ENCODE data around the gene FAM3B.

The FAM3B gene

GRCh38 chr21:41321211-41321907, 4.8 kb downstream of the FAM3B start:
- H3K4me1 ChIP-seq (ENCODE audit: control insufficient read depth in 1 of 2, insufficient read depth in 2 of 2, low read length in 2 of 2): peaks cover 0 to 7% of the 10 kb centered on the region in 2 donors
- no peak overlapping the region for H3K4me3 ChIP-seq (ENCODE audit: low read depth in 1 of 2, low read length in 2 of 2)
- no peaks in the 10 kb centered on the region for H3K27me3 ChIP-seq (ENCODE audit: low read depth, low read length)
- H3K27ac ChIP-seq (ENCODE audit: low read length): no peak overlapping the region
- H3K9me3 ChIP-seq (ENCODE audit: control insufficient read depth in 1 of 2, low read length in 2 of 2): no peaks in the 10 kb centered on the region
- H3K36me3 ChIP-seq (ENCODE audit: control insufficient read depth in 1 of 2, insufficient read depth in 2 of 2, low read length in 2 of 2): no peaks in the 10 kb centered on the region

- H3K27me3 ChIP-seq (ENCODE audit: low read depth, low read length): no peaks in the 10 kb centered on the region
- H3K36me3 ChIP-seq (ENCODE audit: control insufficient read depth in 1 of 2, insufficient read depth in 2 of 2, low read length in 2 of 2): no peaks in the 10 kb centered on the region
- no peak overlapping the region for H3K4me3 ChIP-seq (ENCODE audit: low read depth in 1 of 2, low read length in 2 of 2)
- peaks cover 0 to under 1% of the 10 kb centered on the region in 2 donors for H3K4me1 ChIP-seq (ENCODE audit: control insufficient read depth in 1 of 2, insufficient read depth in 2 of 2, low read length in 2 of 2)
- no peak overlapping the region for H3K27ac ChIP-seq (ENCODE audit: low read length)
- no peaks in the 10 kb centered on the region for H3K9me3 ChIP-seq (ENCODE audit: control insufficient read depth in 1 of 2, low read length in 2 of 2)
Measured at GRCh38 chr21:41321908-41322495, 5.4 kb downstream of the FAM3B start.

GRCh38 chr21:41322496-41323382, 6.1 kb downstream of the FAM3B start:
- Histone ChIP-seq H3K4me3 (ENCODE audit: low read depth in 1 of 2, low read length in 2 of 2) (no peak overlapping the region), H3K9me3 (ENCODE audit: control insufficient read depth in 1 of 2, low read length in 2 of 2) (no peaks in the 10 kb centered on the region), H3K27me3 (ENCODE audit: low read depth, low read length) (no peaks in the 10 kb centered on the region), H3K27ac (ENCODE audit: low read length) (no peak overlapping the region), H3K36me3 (ENCODE audit: control insufficient read depth in 1 of 2, insufficient read depth in 2 of 2, low read length in 2 of 2) (no peaks in the 10 kb centered on the region), H3K4me1 (ENCODE audit: control insufficient read depth in 1 of 2, insufficient read depth in 2 of 2, low read length in 2 of 2) (no peaks in the 10 kb centered on the region)

- Histone ChIP-seq H3K4me1 (ENCODE audit: control insufficient read depth in 1 of 2, insufficient read depth in 2 of 2, low read length in 2 of 2) (no peaks in the 10 kb centered on the region), H3K9me3 (ENCODE audit: control insufficient read depth in 1 of 2, low read length in 2 of 2) (no peaks in the 10 kb centered on the region)
Measured at GRCh38 chr21:41325138-41325912, 8.7 kb downstream of the FAM3B start.

GRCh38 chr21:41326414-41327080, 9.9 kb downstream of the FAM3B start:
- no peak overlapping the region for H3K27ac ChIP-seq (ENCODE audit: low read length)
- no peaks in the 10 kb centered on the region for H3K27me3 ChIP-seq (ENCODE audit: low read depth, low read length)
- no peaks in the 10 kb centered on the region for H3K36me3 ChIP-seq (ENCODE audit: control insufficient read depth in 1 of 2, insufficient read depth in 2 of 2, low read length in 2 of 2)
- H3K9me3 ChIP-seq (ENCODE audit: control insufficient read depth in 1 of 2, low read length in 2 of 2): no peaks in the 10 kb centered on the region
- no peak overlapping the region for H3K4me3 ChIP-seq (ENCODE audit: low read depth in 1 of 2, low read length in 2 of 2)
- no peaks in the 10 kb centered on the region for H3K4me1 ChIP-seq (ENCODE audit: control insufficient read depth in 1 of 2, insufficient read depth in 2 of 2, low read length in 2 of 2)

More at GRCh38 chr21:41325138-41325912, 8.7 kb downstream of the FAM3B start:
- H3K27ac ChIP-seq (ENCODE audit: low read length): no peak overlapping the region
- no peaks in the 10 kb centered on the region for H3K36me3 ChIP-seq (ENCODE audit: control insufficient read depth in 1 of 2, insufficient read depth in 2 of 2, low read length in 2 of 2)
- H3K27me3 ChIP-seq (ENCODE audit: low read depth, low read length): no peaks in the 10 kb centered on the region
- H3K4me3 ChIP-seq (ENCODE audit: low read depth in 1 of 2, low read length in 2 of 2): no peak overlapping the region

GRCh38 chr21:41327753-41328152, 11.2 kb downstream of the FAM3B start:
- no peaks in the 10 kb centered on the region for H3K9me3 ChIP-seq (ENCODE audit: control insufficient read depth in 1 of 2, low read length in 2 of 2)
- H3K4me3 ChIP-seq (ENCODE audit: low read depth in 1 of 2, low read length in 2 of 2): no peak overlapping the region
- no peaks in the 10 kb centered on the region for H3K36me3 ChIP-seq (ENCODE audit: control insufficient read depth in 1 of 2, insufficient read depth in 2 of 2, low read length in 2 of 2)

GRCh38 chr21:41328660-41329607, 12.3 kb downstream of the FAM3B start:
- no peaks in the 10 kb centered on the region for H3K4me1 ChIP-seq (ENCODE audit: control insufficient read depth in 1 of 2, insufficient read depth in 2 of 2, low read length in 2 of 2)
- no peaks in the 10 kb centered on the region for H3K36me3 ChIP-seq (ENCODE audit: control insufficient read depth in 1 of 2, insufficient read depth in 2 of 2, low read length in 2 of 2)
- H3K9me3 ChIP-seq (ENCODE audit: control insufficient read depth in 1 of 2, low read length in 2 of 2): peaks cover 0 to 3% of the 10 kb centered on the region in 2 donors
- H3K27ac ChIP-seq (ENCODE audit: low read length): no peak overlapping the region
- no peaks in the 10 kb centered on the region for H3K27me3 ChIP-seq (ENCODE audit: low read depth, low read length)
- H3K4me3 ChIP-seq (ENCODE audit: low read depth in 1 of 2, low read length in 2 of 2): no peak overlapping the region

More at GRCh38 chr21:41327753-41328152, 11.2 kb downstream of the FAM3B start:
- Histone ChIP-seq H3K27ac (ENCODE audit: low read length) (no peak overlapping the region), H3K27me3 (ENCODE audit: low read depth, low read length) (no peaks in the 10 kb centered on the region), H3K4me1 (ENCODE audit: control insufficient read depth in 1 of 2, insufficient read depth in 2 of 2, low read length in 2 of 2) (no peaks in the 10 kb centered on the region)

- Histone ChIP-seq H3K36me3 (ENCODE audit: control insufficient read depth in 1 of 2, insufficient read depth in 2 of 2, low read length in 2 of 2) (no peaks in the 10 kb centered on the region), H3K4me1 (ENCODE audit: control insufficient read depth in 1 of 2, insufficient read depth in 2 of 2, low read length in 2 of 2) (no peaks in the 10 kb centered on the region), H3K9me3 (ENCODE audit: control insufficient read depth in 1 of 2, low read length in 2 of 2) (peaks cover 0 to 13% of the 10 kb centered on the region in 2 donors), H3K27me3 (ENCODE audit: low read depth, low read length) (no peaks in the 10 kb centered on the region), H3K27ac (ENCODE audit: low read length) (no peak overlapping the region), H3K4me3 (ENCODE audit: low read depth in 1 of 2, low read length in 2 of 2) (no peak overlapping the region)
Measured at GRCh38 chr21:41333752-41334151, 17.2 kb downstream of the FAM3B start.

- Histone ChIP-seq H3K4me1 (ENCODE audit: control insufficient read depth in 1 of 2, insufficient read depth in 2 of 2, low read length in 2 of 2) (no peaks in the 10 kb centered on the region), H3K27ac (ENCODE audit: low read length) (no peak overlapping the region), H3K9me3 (ENCODE audit: control insufficient read depth in 1 of 2, low read length in 2 of 2) (peaks cover 0 to 13% of the 10 kb centered on the region in 2 donors), H3K27me3 (ENCODE audit: low read depth, low read length) (no peaks in the 10 kb centered on the region), H3K36me3 (ENCODE audit: control insufficient read depth in 1 of 2, insufficient read depth in 2 of 2, low read length in 2 of 2) (no peaks in the 10 kb centered on the region), H3K4me3 (ENCODE audit: low read depth in 1 of 2, low read length in 2 of 2) (no peak overlapping the region)
Measured at GRCh38 chr21:41337515-41337914, 20.9 kb downstream of the FAM3B start.

- Histone ChIP-seq H3K27ac (ENCODE audit: low read length) (no peak overlapping the region), H3K9me3 (ENCODE audit: control insufficient read depth in 1 of 2, low read length in 2 of 2) (peaks cover 0 to 13% of the 10 kb centered on the region in 2 donors), H3K27me3 (ENCODE audit: low read depth, low read length) (no peaks in the 10 kb centered on the region), H3K36me3 (ENCODE audit: control insufficient read depth in 1 of 2, insufficient read depth in 2 of 2, low read length in 2 of 2) (no peaks in the 10 kb centered on the region), H3K4me3 (ENCODE audit: low read depth in 1 of 2, low read length in 2 of 2) (no peak overlapping the region), H3K4me1 (ENCODE audit: control insufficient read depth in 1 of 2, insufficient read depth in 2 of 2, low read length in 2 of 2) (no peaks in the 10 kb centered on the region)
Measured at GRCh38 chr21:41338455-41338854, 21.9 kb downstream of the FAM3B start.

Measured in muscle layer of duodenum (tissue), 2 donors.